ENCODE results near the gene B4GALT3.

The B4GALT3 gene

GRCh38 chr1:161190962-161191521, 13.7 kb upstream of the B4GALT3 start:
- H3K27ac ChIP-seq: no peak overlapping the region
- no peak for TF ChIP-seq CTCF (conservative IDR thresholded peaks at IDR 0.05)

- TF ChIP-seq CTCF (conservative IDR thresholded peaks at IDR 0.05): no peak
Observed at GRCh38 chr1:161189036-161189435, 11.7 kb upstream of the B4GALT3 start.

DNA sequence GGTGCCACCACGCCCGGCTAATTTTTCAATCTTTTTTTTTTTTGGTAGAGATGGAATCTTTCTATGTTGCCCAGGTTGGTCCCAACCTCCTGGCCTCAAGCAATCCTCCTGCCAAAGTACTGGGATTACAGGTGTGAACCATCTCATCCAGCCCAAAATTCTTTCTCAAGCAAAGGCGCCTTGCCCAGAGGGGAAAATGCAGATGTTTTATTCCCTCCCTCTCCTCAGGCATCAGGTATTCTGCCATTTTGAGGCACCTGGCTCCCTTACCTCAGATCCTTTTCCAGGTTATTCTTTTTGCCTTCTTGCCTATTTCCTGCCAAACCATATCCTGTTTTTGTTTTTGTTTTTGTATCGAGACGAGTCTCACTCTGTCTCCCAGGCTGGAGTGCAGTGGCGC, 11.1 kb upstream of the B4GALT3 start:
- no peak for TF ChIP-seq CTCF (conservative IDR thresholded peaks at IDR 0.05)
- no peak overlapping the region for H3K27ac ChIP-seq

More at GRCh38 chr1:161189036-161189435, 11.7 kb upstream of the B4GALT3 start:
- H3K27ac ChIP-seq: no peak overlapping the region

DNA sequence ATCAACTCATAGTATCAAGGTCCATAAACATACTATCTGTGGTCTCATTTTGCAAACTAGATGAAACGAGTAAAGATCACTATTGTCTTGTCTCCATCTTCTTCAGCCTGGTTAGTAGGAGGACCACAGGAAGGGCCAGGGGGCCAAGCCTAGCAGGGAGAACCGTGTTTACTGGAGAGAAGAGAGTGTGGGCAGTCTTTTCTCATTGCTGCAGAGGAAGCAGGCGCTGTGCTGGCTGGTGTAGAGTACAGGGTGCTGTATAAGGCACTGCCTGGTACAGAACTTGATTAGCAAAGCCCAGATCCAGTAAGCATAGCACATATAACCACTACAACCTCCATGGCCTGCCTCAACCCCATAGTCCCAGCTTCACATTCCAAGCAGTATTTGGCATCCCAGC, 10.0 kb upstream of the B4GALT3 start:
- TF ChIP-seq CTCF (conservative IDR thresholded peaks at IDR 0.05): no peak
- H3K27ac ChIP-seq: no peak overlapping the region

- no peak for TF ChIP-seq CTCF (conservative IDR thresholded peaks at IDR 0.05)
- H3K27ac ChIP-seq: no peak overlapping the region
Observed at GRCh38 chr1:161185732-161186311, 8.5 kb upstream of the B4GALT3 start.

GRCh38 chr1:161185282-161185682, 8.0 kb upstream of the B4GALT3 start:
- no peak overlapping the region for H3K27ac ChIP-seq
- TF ChIP-seq CTCF (conservative IDR thresholded peaks at IDR 0.05): no peak

GRCh38 chr1:161182214-161182613, 4.9 kb upstream of the B4GALT3 start:
- no peak overlapping the region for H3K27ac ChIP-seq
- TF ChIP-seq CTCF (conservative IDR thresholded peaks at IDR 0.05): no peak

Data from VCaP (cell line).